SK-N-SH (cell line): ENCODE data around the gene TBC1D30. TPM values are rescaled to one million over a fixed set of nuclear protein-coding genes. Genes with fewer than 3 reads are reported as not detected.

Experiments used
- CTCF ChIA-PET: fragments of 300-600, 350-600 bp; formaldehyde crosslinking; extraction: SDS; loops from one replicate; lab custom pipeline; 2021; lab: Yijun Ruan, JAX
- POLR2A ChIA-PET: fragments of 350-600 bp; sonication (Branson Sonifier 250); formaldehyde crosslinking; extraction: SDS; loops from one replicate; lab custom pipeline; 2020; ENCODE audit warnings: antibody characterized with exemption, inconsistent platforms; lab: Yijun Ruan, JAX
- DNase-seq: peaks from one replicate; pipeline ENCODE4 v3.0.0; 2012
- H2AFZ ChIP-seq: fragments of 200-600 bp; sonication (generic); 2 replicates; pipeline ENCODE4 v1.8.1; 2016; ENCODE audit warnings: antibody characterized with exemption, mild to moderate bottlenecking, low read depth
- H3F3A ChIP-seq: fragments of 200-600 bp; sonication (generic); replicated peaks from 2 replicates; pipeline ENCODE3; 2016; ENCODE audit warnings: antibody characterized with exemption, mild to moderate bottlenecking; ENCODE audit not compliant: insufficient read depth
- H3K27ac ChIP-seq, 2 experiments: fragments of 200-500 bp in 1 of 2; fragments of 200-600 bp in 1 of 2; sonication (Bioruptor generic) in 1 of 2; sonication (generic), shearing (Covaris generic) in 1 of 2; 2 replicates each; pipeline versions ENCODE4 v1.5.1 to v1.6.1; 2014 to 2016; ENCODE audit warnings: low read depth in 2 of 2, inconsistent platforms in 1 of 2, low read length in 1 of 2, mild to moderate bottlenecking in 1 of 2, mixed read lengths in 1 of 2
- H3K27me3 ChIP-seq: fragments of 200-600 bp; sonication (generic), shearing (Covaris generic); 2 replicates; pipeline ENCODE4 v1.6.1; 2016; ENCODE audit warnings: mixed run types; ENCODE audit not compliant: insufficient read depth
- H3K36me3 ChIP-seq, 2 experiments: fragments of 200-500 bp in 1 of 2; fragments of 200-600 bp in 1 of 2; sonication (Bioruptor generic) in 1 of 2; sonication (generic) in 1 of 2; replicated peaks in 1 of 2; 2 replicates each; pipeline versions ENCODE3 to v1.5.1; 2014 to 2016; ENCODE audit warnings: low read length in 1 of 2, mild to moderate bottlenecking in 1 of 2; ENCODE audit not compliant: insufficient read depth in 2 of 2, control insufficient read depth in 1 of 2
- H3K4me1 ChIP-seq, 2 experiments: fragments of 200-500 bp in 1 of 2; fragments of 200-600 bp in 1 of 2; sonication (Bioruptor generic) in 1 of 2; sonication (generic), shearing (Covaris generic) in 1 of 2; 2 replicates each; pipeline versions ENCODE4 v1.5.1 to v1.6.1; 2014 to 2016; ENCODE audit warnings: low read depth in 1 of 2, low read length in 1 of 2, mixed run types in 1 of 2; ENCODE audit not compliant: insufficient read depth in 2 of 2, control insufficient read depth in 1 of 2
- H3K4me2 ChIP-seq: fragments of 200-600 bp; sonication (generic), shearing (Covaris generic); 2 replicates; pipeline ENCODE4 v1.6.1; 2017; ENCODE audit warnings: mixed run types
- H3K4me3 ChIP-seq, 2 experiments: fragments of 200-500 bp in 1 of 2; fragments of 200-600 bp in 1 of 2; sonication (Bioruptor generic) in 1 of 2; sonication (generic), shearing (Covaris generic) in 1 of 2; 2 replicates each; pipeline versions ENCODE4 v1.5.1 to v1.8.1; 2014 to 2016; ENCODE audit warnings: low read depth in 2 of 2, inconsistent platforms in 1 of 2, low read length in 1 of 2, mild to moderate bottlenecking in 1 of 2, mixed read lengths in 1 of 2, moderate library complexity in 1 of 2
- H3K79me2 ChIP-seq: fragments of 200-600 bp; sonication (generic); 2 replicates; pipeline ENCODE4 v1.8.1; 2017; ENCODE audit warnings: mild to moderate bottlenecking; ENCODE audit not compliant: insufficient read depth
- H3K9ac ChIP-seq: fragments of 200-600 bp; sonication (generic); 2 replicates; pipeline ENCODE4 v1.6.1; 2017; ENCODE audit warnings: mixed run types
- H3K9me2 ChIP-seq: fragments of 200-600 bp; sonication (generic); 2 replicates; pipeline ENCODE4 v1.6.1; 2017; ENCODE audit warnings: mixed run types
- H3K9me3 ChIP-seq: fragments of 200-600 bp; sonication (generic); 2 replicates; pipeline ENCODE4 v1.6.1; 2017; ENCODE audit warnings: mixed run types, mild to moderate bottlenecking, moderate library complexity
- H4K20me1 ChIP-seq: fragments of 200-600 bp; sonication (generic); 2 replicates; pipeline ENCODE4 v1.6.1; 2017; ENCODE audit warnings: mild to moderate bottlenecking, mixed run types; ENCODE audit not compliant: insufficient read depth
- ELF1 ChIP-seq: IDR thresholded peaks from 2 replicates; pipeline ENCODE4 v1.4.0; 2012
- EZH2phosphoT487 ChIP-seq: fragments of 200-600 bp; sonication (generic); IDR thresholded peaks from 2 replicates; pipeline ENCODE4 v1.6.1; 2017; ENCODE audit warnings: low read depth, mixed run types, mild to moderate bottlenecking, antibody characterized with exemption, moderate library complexity, borderline replicate concordance
- FOSL2 ChIP-seq: IDR thresholded peaks from 2 replicates; pipeline ENCODE4 v1.4.0; 2012; ENCODE audit warnings: low read depth, mild to moderate bottlenecking, moderate library complexity, borderline replicate concordance
- FOXJ3 ChIP-seq: sonication (generic); formaldehyde crosslinking; IDR thresholded peaks from 2 replicates; pipeline ENCODE4 v1.5.1; 2020; ENCODE audit warnings: mild to moderate bottlenecking, missing genetic modification reagents
- FOXM1 ChIP-seq: IDR thresholded peaks from 2 replicates; pipeline ENCODE4 v1.4.0; 2012; ENCODE audit warnings: low read depth, mild to moderate bottlenecking
- GABPA ChIP-seq: IDR thresholded peaks from 2 replicates; pipeline ENCODE4 v1.4.0; 2012; ENCODE audit warnings: low read depth, mild to moderate bottlenecking
- NFIC ChIP-seq: IDR thresholded peaks from 2 replicates; pipeline ENCODE4 v1.4.0; 2012; ENCODE audit warnings: borderline replicate concordance
- POLR2AphosphoS5 ChIP-seq: IDR thresholded peaks from 2 replicates; pipeline ENCODE4 v1.6.1; 2012; ENCODE audit warnings: low read depth, low read length
- RAD21 ChIP-seq: IDR thresholded peaks from 2 replicates; pipeline ENCODE4 v1.6.1; 2012; ENCODE audit warnings: mild to moderate bottlenecking, low read length
- RFX5 ChIP-seq: IDR thresholded peaks from 2 replicates; pipeline ENCODE4 v1.6.1; 2012; ENCODE audit warnings: mild to moderate bottlenecking, improper control_type of control experiment, low read length
- RXRA ChIP-seq: IDR thresholded peaks from 2 replicates; pipeline ENCODE4 v1.4.0; 2012; ENCODE audit warnings: low read depth, mild to moderate bottlenecking, borderline replicate concordance
- SMC3 ChIP-seq: IDR thresholded peaks from 2 replicates; pipeline ENCODE4 v1.6.1; 2012; ENCODE audit warnings: low read depth, low read length, improper control_type of control experiment
- YY1 ChIP-seq: IDR thresholded peaks from 2 replicates; pipeline ENCODE4 v1.4.0; 2012; ENCODE audit warnings: low read depth, mild to moderate bottlenecking
- WGBS: methylation state at CpG from one replicate; pipeline ENCODE4 v1.1.6; 2017; ENCODE audit warnings: low lambda C conversion rate; 5-methylcytosine and 5-hydroxymethylcytosine counted together
- polyA plus RNA-seq, 3 experiments: library from polyadenylated mRNA; depleted of rRNA; stranded (reverse); fragments of >200 nt; gene quantifications; 2 replicates each; pipeline ENCODE4 v1.2.3, GENCODE V29; 2012
- TF ChIP-seq, protein P1 (sequence below): IDR thresholded peaks from 2 replicates; pipeline ENCODE4 v1.4.0; 2012; ENCODE audit warnings: low read depth
- TF ChIP-seq, protein P2 (sequence below): fragments of 200-600 bp; sonication (generic); IDR thresholded peaks from 2 replicates; pipeline ENCODE4 v1.6.1; 2017; ENCODE audit warnings: antibody characterized with exemption, mild to moderate bottlenecking, moderate library complexity
- TF ChIP-seq, protein P3 (sequence below): fragments of 150-350 bp; IDR thresholded peaks from 2 replicates; pipeline ENCODE4 v1.6.1; 2017; ENCODE audit warnings: antibody characterized with exemption, low read length, low read depth, borderline replicate concordance
- TF ChIP-seq, protein P4 (sequence below): IDR thresholded peaks from 2 replicates; pipeline ENCODE4; 2012

The TBC1D30 gene
- polyA plus RNA-seq, 1 of the 3 experiments (the other 2 are of a cell fraction), result 0.23 TPM

DNA sequence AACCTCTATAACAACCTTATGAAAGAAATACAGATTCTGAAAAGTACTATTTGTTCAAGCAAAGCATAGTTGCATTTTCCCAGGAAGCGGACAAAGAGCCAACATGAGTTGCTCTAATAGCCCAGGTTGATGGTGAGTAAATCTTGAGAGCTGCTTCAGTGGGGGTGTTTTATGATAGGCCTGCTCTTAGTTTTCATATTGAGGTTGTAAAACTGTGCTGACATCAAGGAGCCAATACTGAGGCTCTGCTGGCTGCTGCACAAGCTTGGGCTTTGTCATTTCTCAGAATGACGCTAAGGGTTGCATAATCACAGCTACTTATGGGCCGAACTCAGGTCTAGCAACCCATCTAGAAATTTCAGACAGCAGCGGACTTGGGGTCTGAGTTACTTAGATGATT lies 11.5 kb downstream of the TBC1D30 start:
- Histone ChIP-seq H3K27ac (no peak overlapping the region), H3K36me3 (no peaks in the 10 kb centered on the region), H3K4me1 (no peaks in the 10 kb centered on the region), H3F3A (no peaks in the 10 kb centered on the region), H2AFZ (no peak overlapping the region), H3K9ac (no peak overlapping the region), H3K9me2 (no peaks in the 10 kb centered on the region), H3K4me2 (no peak overlapping the region), H3K79me2 (no peaks in the 10 kb centered on the region), H3K27me3 (no peaks in the 10 kb centered on the region; the same call in 1 of the 2 replicates), H3K9me3 (no peaks in the 10 kb centered on the region), H3K4me3 (no peak overlapping the region), H4K20me1 (no peaks in the 10 kb centered on the region)
- TF ChIP-seq POLR2AphosphoS5, result no peak
- TF ChIP-seq GABPA, result no peak
- no peak for TF ChIP-seq RAD21
- TF ChIP-seq YY1, result no peak
- TF ChIP-seq, protein P1, sequence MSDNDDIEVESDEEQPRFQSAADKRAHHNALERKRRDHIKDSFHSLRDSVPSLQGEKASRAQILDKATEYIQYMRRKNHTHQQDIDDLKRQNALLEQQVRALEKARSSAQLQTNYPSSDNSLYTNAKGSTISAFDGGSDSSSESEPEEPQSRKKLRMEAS, result no peak
- 62% methylated on average over 3 of the region's 4 CpGs for WGBS
- CTCF ChIA-PET, result interaction anchor here (0.7 to 2.3 kb wide), 2 partner anchors 34 to 55 kb away, joined by 3 to 7 read pairs; no protein-coding TSS in a partner anchor
- DNase-seq, result no peak
- POLR2A ChIA-PET, result no interaction called here

DNA sequence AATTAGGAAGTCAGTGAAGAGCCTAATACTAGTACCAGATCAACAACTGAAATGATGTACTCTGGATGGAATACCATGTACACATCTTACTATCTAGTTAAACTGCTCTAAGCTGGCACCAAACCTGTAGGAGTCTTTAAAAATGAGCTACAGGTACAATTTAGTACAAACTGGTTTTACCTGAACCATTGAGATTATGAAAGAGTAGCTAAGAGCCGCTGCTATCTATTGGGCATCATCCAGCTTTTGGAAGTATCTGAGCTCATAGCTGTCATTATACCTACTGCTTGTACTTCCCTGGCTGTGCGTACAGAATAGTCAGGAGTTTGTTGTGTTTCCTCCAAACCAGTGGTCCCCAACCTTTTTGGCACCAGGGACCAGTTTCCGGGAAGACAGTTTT lies 12.4 kb downstream of the TBC1D30 start:
- no peak overlapping the region for H3K27ac ChIP-seq
- H4K20me1 ChIP-seq, result no peaks in the 10 kb centered on the region
- TF ChIP-seq FOSL2 (no peak), ELF1 (no peak), FOXJ3 (no peak), EZH2phosphoT487 (no peak), NFIC (no peak), RAD21 (no peak), RXRA (no peak), FOXM1 (no peak), RFX5 (no peak), SMC3 (no peak)
- TF ChIP-seq, protein P2, sequence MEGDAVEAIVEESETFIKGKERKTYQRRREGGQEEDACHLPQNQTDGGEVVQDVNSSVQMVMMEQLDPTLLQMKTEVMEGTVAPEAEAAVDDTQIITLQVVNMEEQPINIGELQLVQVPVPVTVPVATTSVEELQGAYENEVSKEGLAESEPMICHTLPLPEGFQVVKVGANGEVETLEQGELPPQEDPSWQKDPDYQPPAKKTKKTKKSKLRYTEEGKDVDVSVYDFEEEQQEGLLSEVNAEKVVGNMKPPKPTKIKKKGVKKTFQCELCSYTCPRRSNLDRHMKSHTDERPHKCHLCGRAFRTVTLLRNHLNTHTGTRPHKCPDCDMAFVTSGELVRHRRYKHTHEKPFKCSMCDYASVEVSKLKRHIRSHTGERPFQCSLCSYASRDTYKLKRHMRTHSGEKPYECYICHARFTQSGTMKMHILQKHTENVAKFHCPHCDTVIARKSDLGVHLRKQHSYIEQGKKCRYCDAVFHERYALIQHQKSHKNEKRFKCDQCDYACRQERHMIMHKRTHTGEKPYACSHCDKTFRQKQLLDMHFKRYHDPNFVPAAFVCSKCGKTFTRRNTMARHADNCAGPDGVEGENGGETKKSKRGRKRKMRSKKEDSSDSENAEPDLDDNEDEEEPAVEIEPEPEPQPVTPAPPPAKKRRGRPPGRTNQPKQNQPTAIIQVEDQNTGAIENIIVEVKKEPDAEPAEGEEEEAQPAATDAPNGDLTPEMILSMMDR, result no peak
- TF ChIP-seq, protein P3, sequence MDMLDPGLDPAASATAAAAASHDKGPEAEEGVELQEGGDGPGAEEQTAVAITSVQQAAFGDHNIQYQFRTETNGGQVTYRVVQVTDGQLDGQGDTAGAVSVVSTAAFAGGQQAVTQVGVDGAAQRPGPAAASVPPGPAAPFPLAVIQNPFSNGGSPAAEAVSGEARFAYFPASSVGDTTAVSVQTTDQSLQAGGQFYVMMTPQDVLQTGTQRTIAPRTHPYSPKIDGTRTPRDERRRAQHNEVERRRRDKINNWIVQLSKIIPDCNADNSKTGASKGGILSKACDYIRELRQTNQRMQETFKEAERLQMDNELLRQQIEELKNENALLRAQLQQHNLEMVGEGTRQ, result no peak
- TF ChIP-seq, protein P4, sequence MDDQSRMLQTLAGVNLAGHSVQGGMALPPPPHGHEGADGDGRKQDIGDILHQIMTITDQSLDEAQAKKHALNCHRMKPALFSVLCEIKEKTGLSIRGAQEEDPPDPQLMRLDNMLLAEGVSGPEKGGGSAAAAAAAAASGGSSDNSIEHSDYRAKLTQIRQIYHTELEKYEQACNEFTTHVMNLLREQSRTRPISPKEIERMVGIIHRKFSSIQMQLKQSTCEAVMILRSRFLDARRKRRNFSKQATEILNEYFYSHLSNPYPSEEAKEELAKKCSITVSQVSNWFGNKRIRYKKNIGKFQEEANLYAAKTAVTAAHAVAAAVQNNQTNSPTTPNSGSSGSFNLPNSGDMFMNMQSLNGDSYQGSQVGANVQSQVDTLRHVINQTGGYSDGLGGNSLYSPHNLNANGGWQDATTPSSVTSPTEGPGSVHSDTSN, result no peak
- no peak overlapping the region for H2AFZ ChIP-seq
- no peaks in the 10 kb centered on the region for H3K79me2 ChIP-seq
- no peaks in the 10 kb centered on the region for H3K9me2 ChIP-seq
- no peaks in the 10 kb centered on the region for H3F3A ChIP-seq
- H3K36me3 ChIP-seq, result no peaks in the 10 kb centered on the region
- H3K4me3 ChIP-seq, result no peak overlapping the region
- no peaks in the 10 kb centered on the region for H3K9me3 ChIP-seq
- no peak overlapping the region for H3K4me2 ChIP-seq
- H3K4me1 ChIP-seq, result no peaks in the 10 kb centered on the region
- H3K9ac ChIP-seq, result no peak overlapping the region
- POLR2A ChIA-PET, result no interaction called here
- CTCF ChIA-PET, result interaction anchor here (0.6 kb wide), 1 partner anchor 35 kb away, joined by 4 read pairs; no protein-coding TSS in a partner anchor
- H3K27me3 ChIP-seq, result no peaks in the 10 kb centered on the region; the same call in 1 of the 2 replicates
- WGBS, result 60% methylated on average over 3 of the region's 3 CpGs
- no peak for DNase-seq
